Thyroid gland (tissue), 4 donors: ENCODE measurements around the gene LARP6. TPM values are rescaled to one million over a fixed set of nuclear protein-coding genes. Genes with fewer than 3 reads are reported as not detected.

Source experiments
- DNase-seq, 2 donors: peaks; one replicate each; pipeline ENCODE4 v3.0.0-alpha.2; 2019
- H3K27ac ChIP-seq, 3 donors: fragments of 200-600 bp; sonication (generic); 1 replicate in 2 of 3; 2 replicates in 1 of 3; pipeline ENCODE4 v1.5.1; 2016 to 2019; ENCODE audit warnings: mild to moderate bottlenecking in 1 of 3, moderate library complexity in 1 of 3
- H3K27me3 ChIP-seq: fragments of 200-600 bp; sonication (generic); one replicate; pipeline ENCODE4 v1.5.1; 2019
- H3K36me3 ChIP-seq, 2 donors: fragments of 200-600 bp; sonication (generic); one replicate each; pipeline ENCODE4 v1.5.1; 2016 to 2019
- H3K4me1 ChIP-seq, 2 donors: fragments of 200-600 bp; sonication (generic); one replicate each; pipeline ENCODE4 v1.5.1; 2017 to 2019
- H3K4me3 ChIP-seq, 3 donors: fragments of 200-600 bp; sonication (generic); replicated peaks in 1 of 3; 1 replicate in 2 of 3; 2 replicates in 1 of 3; pipeline ENCODE4 v1.5.1; 2016; ENCODE audit warnings: mild to moderate bottlenecking in 1 of 3
- H3K9me3 ChIP-seq: fragments of 200-600 bp; sonication (generic); one replicate; pipeline ENCODE4 v1.5.1; 2017
- POLR2A ChIP-seq, 2 donors: fragments of 450-650 bp; IDR thresholded peaks; one replicate each; pipeline ENCODE4 v1.6.1; 2017; ENCODE audit warnings: antibody characterized with exemption in 2 of 2, mild to moderate bottlenecking in 2 of 2, moderate library complexity in 1 of 2
- WGBS, 2 donors: methylation state at CpG; one replicate each; pipeline ENCODE4 v1.1.5; 2017; 5-methylcytosine and 5-hydroxymethylcytosine counted together
- intact Hi-C: fragments of 100-400 bp; cut with DNase I; formaldehyde crosslinking; loops from one replicate; pipeline ENCODE4 v1.15.1; 2023
- total RNA-seq, 4 donors: library from RNA; depleted of rRNA; stranded (reverse); fragments of >200 nt; gene quantifications; one replicate each; pipeline ENCODE4 v1.2.3, GENCODE V29; 2016
- TF ChIP-seq, protein P1 (sequence below), 6 experiments: fragments of 200-600 bp in 3 of 6; fragments of 450-650 bp in 3 of 6; sonication (generic) in 3 of 6; IDR thresholded peaks; one replicate each; pipeline ENCODE4 v1.5.1; 2016 to 2019; ENCODE audit warnings: antibody characterized with exemption in 6 of 6, mild to moderate bottlenecking in 2 of 6, inconsistent platforms in 1 of 6, moderate library complexity in 1 of 6

The LARP6 gene
- total RNA-seq, 4 donors from 2014 or later: 70.8 to 123 (median 92.9) TPM

DNA sequence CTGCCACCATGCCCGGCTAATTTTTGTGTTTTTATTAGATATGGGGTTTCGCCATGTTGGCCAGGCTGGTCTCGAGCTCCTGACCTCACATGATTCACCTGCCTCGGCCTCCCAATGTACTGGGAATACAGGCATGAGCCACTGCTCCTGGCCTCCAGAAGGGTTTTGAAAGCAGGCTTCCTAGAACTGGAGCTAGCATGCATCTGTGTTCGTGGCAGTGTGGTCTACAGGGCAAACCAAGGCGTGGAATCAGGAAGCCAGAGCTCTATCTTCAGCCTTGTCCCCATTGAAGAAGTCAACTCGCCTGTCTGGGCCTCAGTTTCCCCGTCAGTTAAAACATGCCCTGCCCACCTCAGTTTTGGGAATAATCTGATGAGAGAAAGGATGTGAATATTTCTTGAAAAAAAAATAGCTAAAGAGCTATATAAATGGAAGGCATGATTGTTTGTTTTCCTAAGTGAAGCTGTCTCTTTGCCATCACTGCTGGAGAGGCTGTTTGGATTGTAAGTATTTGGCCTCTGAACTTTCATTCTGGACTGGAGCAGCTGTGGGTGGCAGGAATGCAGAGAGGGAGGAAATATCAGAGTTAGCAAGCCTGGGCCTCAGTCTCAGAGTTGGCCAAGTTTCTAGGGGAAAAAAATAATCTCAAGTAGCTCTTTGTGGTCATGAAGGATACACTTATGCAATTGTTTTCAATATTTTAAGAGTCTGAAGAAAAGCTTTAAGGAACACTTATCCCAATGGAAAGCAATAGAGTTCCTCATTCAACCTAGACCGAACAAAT, 54.1 kb downstream of the LARP6 start:
- H3K27ac ChIP-seq: peak overlapping the region; percentile 83 to 95 (median 94)
- peaks cover 28 to 50% of the 10 kb centered on the region in 2 donors for H3K4me1 ChIP-seq
- TF ChIP-seq POLR2A (IDR thresholded peaks at IDR 0.05): no peak
- TF ChIP-seq, protein P1, sequence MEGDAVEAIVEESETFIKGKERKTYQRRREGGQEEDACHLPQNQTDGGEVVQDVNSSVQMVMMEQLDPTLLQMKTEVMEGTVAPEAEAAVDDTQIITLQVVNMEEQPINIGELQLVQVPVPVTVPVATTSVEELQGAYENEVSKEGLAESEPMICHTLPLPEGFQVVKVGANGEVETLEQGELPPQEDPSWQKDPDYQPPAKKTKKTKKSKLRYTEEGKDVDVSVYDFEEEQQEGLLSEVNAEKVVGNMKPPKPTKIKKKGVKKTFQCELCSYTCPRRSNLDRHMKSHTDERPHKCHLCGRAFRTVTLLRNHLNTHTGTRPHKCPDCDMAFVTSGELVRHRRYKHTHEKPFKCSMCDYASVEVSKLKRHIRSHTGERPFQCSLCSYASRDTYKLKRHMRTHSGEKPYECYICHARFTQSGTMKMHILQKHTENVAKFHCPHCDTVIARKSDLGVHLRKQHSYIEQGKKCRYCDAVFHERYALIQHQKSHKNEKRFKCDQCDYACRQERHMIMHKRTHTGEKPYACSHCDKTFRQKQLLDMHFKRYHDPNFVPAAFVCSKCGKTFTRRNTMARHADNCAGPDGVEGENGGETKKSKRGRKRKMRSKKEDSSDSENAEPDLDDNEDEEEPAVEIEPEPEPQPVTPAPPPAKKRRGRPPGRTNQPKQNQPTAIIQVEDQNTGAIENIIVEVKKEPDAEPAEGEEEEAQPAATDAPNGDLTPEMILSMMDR (IDR thresholded peaks at IDR 0.05): no peak
- peak; percentile 69 to 71 for DNase-seq
- no peaks in the 10 kb centered on the region for H3K27me3 ChIP-seq
- no peaks in the 10 kb centered on the region for H3K9me3 ChIP-seq
- intact Hi-C loops: no loop called here
- WGBS, 2 donors: 71 to 72% methylated on average over 9 of the region's 9 CpGs
- no peaks in the 10 kb centered on the region for H3K36me3 ChIP-seq
- no peak overlapping the region for H3K4me3 ChIP-seq

DNA sequence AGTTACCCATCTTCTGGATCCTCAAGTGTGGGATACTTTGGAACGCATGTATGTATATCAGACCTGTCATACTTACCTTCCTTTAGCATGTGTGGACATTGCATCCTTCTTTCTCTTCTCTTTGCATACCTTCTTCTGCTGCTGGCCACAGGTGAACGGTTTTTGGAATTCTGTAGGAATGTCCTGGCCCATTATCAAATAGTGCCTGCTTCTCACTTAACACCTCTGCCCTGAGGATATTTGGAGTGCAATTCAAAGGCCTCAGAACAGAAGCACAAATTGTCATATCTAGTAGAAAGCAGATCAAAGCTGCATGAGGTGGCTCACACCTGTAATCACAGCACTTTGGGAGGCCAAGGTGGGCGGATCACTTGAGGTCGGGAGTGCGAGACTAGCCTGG, 56.5 kb downstream of the LARP6 start:
- no peaks in the 10 kb centered on the region for H3K9me3 ChIP-seq
- no peaks in the 10 kb centered on the region for H3K36me3 ChIP-seq
- no peak for TF ChIP-seq POLR2A (IDR thresholded peaks at IDR 0.05)
- TF ChIP-seq, protein P1 (IDR thresholded peaks at IDR 0.05): no peak
- no peak overlapping the region for H3K4me3 ChIP-seq
- no peak for DNase-seq
- H3K27ac ChIP-seq: peak overlapping the region in 1 of 3 donors; percentile 16
- H3K27me3 ChIP-seq: no peaks in the 10 kb centered on the region
- 91 to 92% methylated on average over 5 of the region's 5 CpGs for WGBS, 2 donors
- intact Hi-C loops: no loop called here
- peaks cover 28 to 54% of the 10 kb centered on the region in 2 donors for H3K4me1 ChIP-seq

DNA sequence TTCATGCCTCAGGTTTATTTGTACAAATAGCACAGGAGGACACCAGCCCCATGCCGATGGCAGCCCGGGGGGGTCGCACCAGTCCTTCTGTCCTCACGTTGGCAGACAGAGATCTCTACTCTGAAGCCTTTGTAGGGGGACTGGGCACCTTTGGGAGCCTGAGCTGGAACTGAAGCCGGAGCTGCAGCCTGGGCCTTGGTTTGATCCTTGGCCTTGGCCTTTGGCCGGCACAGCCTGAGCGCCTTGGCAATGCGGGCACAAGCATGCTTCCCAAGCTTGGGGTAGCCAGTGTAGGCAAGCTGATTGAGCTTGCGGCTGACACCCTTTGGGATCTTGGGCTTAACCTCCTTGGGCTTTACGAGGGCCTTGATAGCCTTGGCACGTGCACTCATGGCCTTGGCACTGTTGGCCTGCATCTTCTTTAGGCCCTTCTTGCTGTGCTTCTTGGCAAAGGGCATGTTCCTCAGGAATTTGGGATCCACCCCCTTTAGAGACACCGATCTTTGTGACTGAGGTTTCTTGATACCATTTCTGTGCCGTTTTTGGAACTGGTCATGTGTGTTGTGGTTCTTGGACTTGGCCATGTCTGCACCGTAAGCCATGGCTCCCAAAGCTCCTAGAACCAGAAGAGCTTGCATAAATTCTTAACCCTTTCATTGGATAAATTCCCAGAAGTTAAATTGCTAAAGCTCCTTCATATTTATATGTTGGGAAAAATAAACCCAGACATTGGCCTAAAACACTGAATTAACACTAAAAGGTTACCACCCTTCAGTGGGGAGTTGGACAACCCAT, 57.2 kb downstream of the LARP6 start:
- TF ChIP-seq POLR2A (IDR thresholded peaks at IDR 0.05): no peak
- TF ChIP-seq, protein P1 (IDR thresholded peaks at IDR 0.05): no peak
- Histone ChIP-seq H3K36me3 (no peaks in the 10 kb centered on the region), H3K4me1 (peaks cover 28 to 57% of the 10 kb centered on the region in 2 donors), H3K9me3 (no peaks in the 10 kb centered on the region), H3K27me3 (no peaks in the 10 kb centered on the region), H3K27ac (no peak overlapping the region), H3K4me3 (no peak overlapping the region)
- no peak for DNase-seq
- intact Hi-C loops: no loop called here
- 84 to 90% methylated on average over 9 to 14 of the region's 14 CpGs for WGBS, 2 donors

DNA sequence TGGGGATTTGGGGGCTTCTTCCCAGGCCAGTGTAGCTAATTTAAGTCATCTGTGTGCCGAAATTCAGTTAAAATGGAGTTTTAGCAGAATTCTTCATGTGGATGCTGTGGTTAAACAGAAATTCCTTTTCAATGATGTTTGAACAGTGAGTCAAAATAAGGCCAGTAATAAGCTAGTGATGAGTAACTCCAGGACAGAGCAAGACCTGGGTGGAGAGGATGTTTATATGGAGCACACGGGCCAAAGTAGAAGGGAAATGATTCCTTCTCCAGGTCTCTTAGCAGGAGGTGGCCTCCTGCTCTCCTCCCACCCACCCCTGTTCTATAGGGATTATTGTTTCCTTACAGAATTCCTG, 58.7 kb downstream of the LARP6 start:
- Histone ChIP-seq H3K36me3 (no peaks in the 10 kb centered on the region), H3K4me1 (peaks cover 22 to 56% of the 10 kb centered on the region in 2 donors), H3K27me3 (no peaks in the 10 kb centered on the region), H3K4me3 (no peak overlapping the region), H3K27ac (peak overlapping the region; percentile 41 to 57 (median 54)), H3K9me3 (no peaks in the 10 kb centered on the region)
- TF ChIP-seq POLR2A (IDR thresholded peaks at IDR 0.05): no peak
- TF ChIP-seq, protein P1 (IDR thresholded peaks at IDR 0.05): no peak
- DNase-seq: no peak
- 63 to 70% methylated on average over 2 of the region's 2 CpGs for WGBS, 2 donors
- intact Hi-C loops: no loop called here
